ENCODE results near the gene LRP1-AS. TPM values are rescaled to one million over a fixed set of nuclear protein-coding genes. Genes with fewer than 3 reads are reported as not detected.

The LRP1-AS gene
- total RNA-seq, 2 experiments from 2014 or later: not detected

GRCh38 chr12:57138526-57139272 lies 8.7 kb downstream of the LRP1-AS start:
- TF ChIP-seq, protein P1, sequence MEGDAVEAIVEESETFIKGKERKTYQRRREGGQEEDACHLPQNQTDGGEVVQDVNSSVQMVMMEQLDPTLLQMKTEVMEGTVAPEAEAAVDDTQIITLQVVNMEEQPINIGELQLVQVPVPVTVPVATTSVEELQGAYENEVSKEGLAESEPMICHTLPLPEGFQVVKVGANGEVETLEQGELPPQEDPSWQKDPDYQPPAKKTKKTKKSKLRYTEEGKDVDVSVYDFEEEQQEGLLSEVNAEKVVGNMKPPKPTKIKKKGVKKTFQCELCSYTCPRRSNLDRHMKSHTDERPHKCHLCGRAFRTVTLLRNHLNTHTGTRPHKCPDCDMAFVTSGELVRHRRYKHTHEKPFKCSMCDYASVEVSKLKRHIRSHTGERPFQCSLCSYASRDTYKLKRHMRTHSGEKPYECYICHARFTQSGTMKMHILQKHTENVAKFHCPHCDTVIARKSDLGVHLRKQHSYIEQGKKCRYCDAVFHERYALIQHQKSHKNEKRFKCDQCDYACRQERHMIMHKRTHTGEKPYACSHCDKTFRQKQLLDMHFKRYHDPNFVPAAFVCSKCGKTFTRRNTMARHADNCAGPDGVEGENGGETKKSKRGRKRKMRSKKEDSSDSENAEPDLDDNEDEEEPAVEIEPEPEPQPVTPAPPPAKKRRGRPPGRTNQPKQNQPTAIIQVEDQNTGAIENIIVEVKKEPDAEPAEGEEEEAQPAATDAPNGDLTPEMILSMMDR (IDR thresholded peaks at IDR 0.05): no peak
- Mint-ChIP-seq H3K36me3 (ENCODE audit: low read depth) (no peaks in the 10 kb centered on the region), H3K27me3 (no peaks in the 10 kb centered on the region), H3K4me1 (ENCODE audit: low read depth) (peaks cover 6% of the 10 kb centered on the region), H3K4me3 (no peak overlapping the region), H3K9me3 (no peaks in the 10 kb centered on the region), H3K27ac (no peak overlapping the region)
- ChIA-PET POLR2A (no interaction called here), CTCF (no interaction called here)
- no peaks in the 10 kb centered on the region for H3K27me3 ChIP-seq (ENCODE audit: control insufficient read depth in 1 of 2, insufficient read depth in 2 of 2, low read length in 2 of 2)
- H3K4me3 ChIP-seq (ENCODE audit: low read length): no peak overlapping the region
- H3K4me1 ChIP-seq (ENCODE audit: insufficient read depth, low read length): peaks cover 5% of the 10 kb centered on the region
- no peak for DNase-seq
- no peak overlapping the region for H3K27ac ChIP-seq (ENCODE audit: low read depth in 1 of 2, low read length in 2 of 2)
- ATAC-seq (ENCODE audit: poor library complexity): no peak
- H3K9me3 ChIP-seq (ENCODE audit: control insufficient read depth in 1 of 2, insufficient read depth in 1 of 2, low read length in 2 of 2): no peaks in the 10 kb centered on the region
- intact Hi-C loops (cut with DNase I, micrococcal nuclease): no loop called here
- H3K36me3 ChIP-seq (ENCODE audit: insufficient read depth, low read length): peaks cover 2% of the 10 kb centered on the region

DNA sequence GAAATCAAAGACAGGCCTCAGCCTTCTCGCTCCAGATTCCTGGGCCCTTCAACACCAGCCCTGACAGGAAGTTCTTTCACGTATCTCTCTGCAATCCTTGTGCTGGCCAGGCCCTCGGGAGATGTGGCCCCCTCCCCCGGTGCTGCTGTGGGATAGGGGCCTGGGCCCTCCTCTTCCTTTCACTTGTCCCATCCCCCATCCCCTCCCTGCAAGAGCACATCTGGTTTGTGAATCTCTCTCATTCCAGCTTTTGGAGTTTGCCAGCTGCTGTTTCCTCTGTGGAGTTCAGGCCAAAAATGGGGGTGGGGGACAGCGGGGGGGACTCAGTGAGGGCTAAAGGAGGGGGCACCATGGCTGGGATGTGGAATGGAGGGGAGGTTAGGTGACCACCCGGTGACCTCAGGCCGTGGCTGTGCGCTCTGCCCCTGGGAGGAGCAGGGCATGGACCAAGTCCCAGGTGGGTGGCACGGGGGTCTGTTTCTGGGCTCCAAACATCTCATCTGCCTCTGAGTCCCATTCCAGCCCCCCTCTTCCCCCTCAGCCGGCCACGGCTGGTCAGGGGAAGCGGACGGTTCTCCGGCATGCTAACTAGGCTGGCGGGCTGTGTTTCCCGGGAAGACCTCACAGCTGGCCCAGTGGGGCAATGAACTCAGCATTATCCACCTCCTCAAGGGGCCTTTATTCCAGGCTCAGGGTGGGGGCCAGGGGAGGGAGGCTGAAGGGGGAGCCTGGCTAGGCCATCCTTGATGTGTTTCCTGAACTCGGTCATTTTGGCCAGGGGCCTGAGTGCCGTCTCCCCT lies 11.7 kb downstream of the LRP1-AS start:
- H3K4me1 ChIP-seq (ENCODE audit: insufficient read depth, low read length): no peaks in the 10 kb centered on the region
- ATAC-seq (ENCODE audit: poor library complexity): no peak
- ChIA-PET CTCF (interaction anchor here (1.0 kb wide), 1 partner anchor 11 kb away, joined by 4 read pairs; no protein-coding TSS in a partner anchor), POLR2A (no interaction called here)
- H3K36me3 Mint-ChIP-seq (ENCODE audit: low read depth): no peaks in the 10 kb centered on the region
- intact Hi-C loops (cut with DNase I, micrococcal nuclease): no loop called here
- H3K27me3 Mint-ChIP-seq: no peaks in the 10 kb centered on the region
- TF ChIP-seq, protein P1 (IDR thresholded peaks at IDR 0.05): no peak
- H3K9me3 ChIP-seq (ENCODE audit: control insufficient read depth in 1 of 2, insufficient read depth in 1 of 2, low read length in 2 of 2): no peaks in the 10 kb centered on the region
- H3K9me3 Mint-ChIP-seq: no peaks in the 10 kb centered on the region
- no peak overlapping the region for H3K27ac Mint-ChIP-seq
- H3K27ac ChIP-seq (ENCODE audit: low read depth in 1 of 2, low read length in 2 of 2): no peak overlapping the region
- no peak overlapping the region for H3K4me3 Mint-ChIP-seq
- peaks cover 2% of the 10 kb centered on the region for H3K4me1 Mint-ChIP-seq (ENCODE audit: low read depth)
- no peak overlapping the region for H3K4me3 ChIP-seq (ENCODE audit: low read length)
- peaks cover 2% of the 10 kb centered on the region for H3K36me3 ChIP-seq (ENCODE audit: insufficient read depth, low read length)
- DNase-seq: no peak
- H3K27me3 ChIP-seq (ENCODE audit: control insufficient read depth in 1 of 2, insufficient read depth in 2 of 2, low read length in 2 of 2): no peaks in the 10 kb centered on the region

DNA sequence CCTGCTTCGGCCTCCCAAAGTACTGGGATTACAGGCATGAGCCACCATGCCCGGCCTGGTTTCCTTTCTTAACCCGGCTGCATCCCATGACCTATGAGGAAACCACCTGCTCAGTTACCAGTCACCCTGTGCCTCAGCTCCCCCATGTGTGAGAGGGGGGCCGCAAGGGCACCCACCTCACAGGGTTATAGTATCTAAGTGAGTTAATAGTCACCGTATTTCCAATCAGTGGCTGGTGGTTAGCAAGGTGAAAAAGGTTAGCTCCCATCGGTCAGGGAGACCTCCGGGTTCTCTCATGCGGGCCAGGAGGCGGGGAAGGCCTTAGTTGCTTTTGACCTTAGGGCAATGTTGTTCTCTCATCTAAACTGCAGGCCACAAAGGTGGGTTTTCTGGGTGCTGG lies 12.5 kb downstream of the LRP1-AS start:
- peaks cover 2% of the 10 kb centered on the region for H3K36me3 ChIP-seq (ENCODE audit: insufficient read depth, low read length)
- H3K27ac ChIP-seq (ENCODE audit: low read depth in 1 of 2, low read length in 2 of 2): no peak overlapping the region
- intact Hi-C loops (cut with DNase I, micrococcal nuclease): no loop called here
- Mint-ChIP-seq H3K27me3 (no peaks in the 10 kb centered on the region), H3K9me3 (no peaks in the 10 kb centered on the region), H3K27ac (no peak overlapping the region), H3K36me3 (ENCODE audit: low read depth) (no peaks in the 10 kb centered on the region), H3K4me1 (ENCODE audit: low read depth) (peaks cover 6% of the 10 kb centered on the region), H3K4me3 (no peak overlapping the region)
- no peaks in the 10 kb centered on the region for H3K9me3 ChIP-seq (ENCODE audit: control insufficient read depth in 1 of 2, insufficient read depth in 1 of 2, low read length in 2 of 2)
- TF ChIP-seq, protein P1 (IDR thresholded peaks at IDR 0.05): no peak
- H3K27me3 ChIP-seq (ENCODE audit: control insufficient read depth in 1 of 2, insufficient read depth in 2 of 2, low read length in 2 of 2): no peaks in the 10 kb centered on the region
- H3K4me1 ChIP-seq (ENCODE audit: insufficient read depth, low read length): no peaks in the 10 kb centered on the region
- ATAC-seq (ENCODE audit: poor library complexity): no peak
- ChIA-PET POLR2A (no interaction called here), CTCF (interaction anchor here (1.0 kb wide), 1 partner anchor 10 kb away, joined by 4 read pairs; no protein-coding TSS in a partner anchor)
- no peak overlapping the region for H3K4me3 ChIP-seq (ENCODE audit: low read length)
- DNase-seq: no peak
